Middle frontal gyrus (tissue), 1 donor: ENCODE measurements around the gene GUCY2C.

Experiments
- DNase-seq: peaks from one replicate; pipeline ENCODE4 v3.0.0-alpha.2; 2015; ENCODE audit warnings: low spot score; ENCODE audit errors: extremely low spot score

The GUCY2C gene

DNA sequence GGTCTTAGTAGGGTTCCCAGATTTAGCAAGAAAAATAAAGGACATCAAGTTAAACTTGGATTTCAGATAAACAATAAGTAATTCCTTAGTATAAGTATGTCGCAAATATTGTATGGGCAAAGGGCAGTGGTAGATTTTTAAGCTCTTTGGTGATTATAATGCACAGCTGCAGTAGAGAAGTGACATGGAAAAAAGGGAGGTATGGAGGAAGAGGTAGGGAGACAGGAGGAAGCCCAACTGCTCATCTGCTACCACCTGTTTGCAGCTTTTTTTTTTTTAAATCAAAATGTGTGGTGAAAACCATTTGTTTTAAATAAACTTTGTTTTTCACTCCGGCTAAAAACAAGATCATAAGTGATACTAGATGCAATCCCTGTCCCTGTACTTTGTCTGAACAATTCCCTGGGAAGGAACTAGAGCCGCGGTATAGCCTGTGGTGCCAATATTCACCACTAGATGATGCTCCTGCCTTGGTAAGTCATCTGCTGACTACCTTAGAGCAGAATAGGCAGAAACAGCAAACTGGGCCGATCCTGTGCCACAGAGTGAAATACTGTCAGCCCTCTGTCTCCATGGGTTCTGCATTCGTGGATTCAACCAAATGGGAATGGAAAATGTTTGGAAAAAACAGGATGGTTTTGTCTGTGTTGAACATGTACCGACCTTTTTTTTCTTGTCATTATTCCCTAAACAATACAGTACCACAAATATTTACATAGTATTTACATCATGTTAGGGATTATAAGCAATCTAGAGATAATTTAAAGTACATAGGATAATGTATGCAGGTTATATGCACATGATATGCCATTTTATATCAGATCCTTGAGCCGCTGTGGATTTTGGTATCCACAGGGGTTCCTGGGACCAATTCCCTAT is 66.3 kb downstream of the GUCY2C start:
- DNase-seq = peak; percentile 51

DNA sequence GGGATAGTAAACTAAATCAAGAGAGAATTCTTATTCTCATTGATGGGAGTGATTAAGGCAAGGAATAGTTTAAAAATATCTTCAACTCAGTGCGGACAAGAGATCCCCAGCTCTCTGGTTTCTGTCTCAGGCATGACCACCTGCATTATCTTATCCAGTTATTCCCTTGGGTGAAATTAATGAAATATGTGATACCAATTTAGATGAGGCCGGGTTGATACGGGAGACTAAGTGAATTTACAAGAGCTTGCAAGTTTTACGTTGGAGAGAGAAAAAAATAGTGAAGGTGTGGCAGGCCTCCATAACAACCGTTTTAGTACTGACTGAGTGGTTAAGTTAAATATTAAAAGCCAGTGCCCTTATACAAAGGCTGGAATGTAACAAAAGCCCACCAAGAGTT is 67.6 kb downstream of the GUCY2C start:
- DNase-seq = no peak

DNA sequence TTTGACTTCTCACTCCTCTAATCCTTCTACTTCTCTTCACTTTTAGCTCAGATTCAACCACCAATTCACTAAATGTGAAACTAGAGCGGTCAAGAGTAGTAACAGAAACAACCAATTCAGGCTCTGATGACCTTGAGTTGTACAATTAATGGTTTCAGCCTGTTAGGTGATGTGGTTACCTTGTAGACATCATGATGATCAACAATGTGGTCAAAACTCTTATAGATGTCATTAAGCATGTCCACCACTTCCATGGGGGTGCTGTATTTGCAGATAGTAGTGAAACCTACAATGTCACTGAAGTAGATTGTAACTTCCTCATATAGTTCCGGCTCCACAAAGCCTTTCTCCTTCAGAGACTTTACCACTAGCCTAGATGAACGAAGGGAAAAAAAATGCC is 74.6 kb downstream of the GUCY2C start:
- DNase-seq = no peak

DNA sequence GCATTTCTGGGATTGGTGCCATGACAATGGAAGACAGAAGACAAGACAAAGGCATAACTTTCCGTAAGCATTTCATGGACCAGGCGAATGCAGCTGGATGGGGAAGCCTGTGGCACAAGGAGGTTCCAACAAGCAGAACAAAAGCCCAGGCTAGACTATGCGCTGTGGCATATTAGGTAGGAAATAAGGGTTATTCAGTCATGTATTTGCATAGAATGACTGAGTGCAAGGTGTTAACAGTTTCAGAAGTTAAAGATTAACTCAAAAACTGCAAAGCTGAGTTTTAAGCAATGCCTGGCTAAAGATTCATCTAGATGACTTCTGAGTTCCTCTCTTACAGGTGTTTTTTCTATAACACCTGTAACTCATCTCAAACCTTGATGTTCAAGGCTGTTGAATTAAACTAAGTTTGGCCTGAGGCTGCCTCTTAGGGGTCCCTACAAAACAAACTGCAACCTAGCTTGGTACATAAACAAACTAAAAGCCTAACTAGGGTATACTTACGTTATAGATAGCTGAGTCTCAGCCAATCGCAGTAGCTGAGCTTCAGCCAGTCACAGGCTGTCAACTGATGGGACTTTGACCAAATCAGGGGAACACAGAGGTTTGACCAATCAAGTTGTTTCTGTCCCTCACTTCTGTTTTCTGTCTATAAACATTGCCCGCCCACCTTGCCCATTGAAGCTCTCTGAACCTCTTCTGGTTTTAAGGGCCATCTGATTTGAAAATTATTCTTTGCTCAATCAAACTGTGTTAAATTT is 76.5 kb downstream of the GUCY2C start:
- no peak for DNase-seq

DNA sequence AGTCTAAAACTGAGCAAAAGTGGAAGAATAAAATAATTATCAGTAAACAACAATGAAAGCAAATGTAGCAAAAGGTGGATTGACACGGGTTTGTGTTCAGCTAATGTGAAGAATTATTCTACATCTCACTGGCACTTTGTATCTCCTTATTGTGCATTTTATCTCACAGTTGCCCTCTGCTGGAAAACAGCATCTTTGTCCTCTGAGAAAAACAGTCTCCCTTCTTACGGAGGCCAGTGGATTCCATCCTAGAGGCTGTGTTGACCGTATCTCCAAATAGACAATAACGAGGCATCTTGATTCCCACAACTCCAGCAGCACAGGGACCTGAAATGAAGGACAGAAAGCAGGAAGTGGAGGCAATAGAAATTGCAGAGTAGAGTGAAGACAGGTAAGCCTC is 77.4 kb downstream of the GUCY2C start:
- no peak for DNase-seq

DNA sequence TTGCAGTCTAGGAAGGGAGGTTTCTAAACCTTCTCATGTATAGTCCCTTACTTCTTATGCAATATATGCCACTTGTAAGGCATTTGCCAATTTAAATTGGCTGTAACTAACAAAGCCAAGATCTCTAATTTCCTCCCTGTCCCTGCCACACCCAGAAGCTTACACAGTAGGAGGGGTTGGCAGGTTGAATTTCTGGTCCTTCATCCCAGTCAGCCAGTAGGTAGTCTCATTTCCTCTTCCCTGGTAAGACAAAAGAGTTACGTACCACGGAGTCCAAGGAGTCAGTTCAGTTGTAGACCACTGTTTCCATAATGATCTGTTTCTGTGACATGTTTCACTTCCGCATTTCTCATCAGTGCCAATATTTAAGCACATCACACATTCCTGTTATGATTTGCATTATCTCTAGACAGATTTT is 81.7 kb downstream of the GUCY2C start:
- DNase-seq = no peak

DNA sequence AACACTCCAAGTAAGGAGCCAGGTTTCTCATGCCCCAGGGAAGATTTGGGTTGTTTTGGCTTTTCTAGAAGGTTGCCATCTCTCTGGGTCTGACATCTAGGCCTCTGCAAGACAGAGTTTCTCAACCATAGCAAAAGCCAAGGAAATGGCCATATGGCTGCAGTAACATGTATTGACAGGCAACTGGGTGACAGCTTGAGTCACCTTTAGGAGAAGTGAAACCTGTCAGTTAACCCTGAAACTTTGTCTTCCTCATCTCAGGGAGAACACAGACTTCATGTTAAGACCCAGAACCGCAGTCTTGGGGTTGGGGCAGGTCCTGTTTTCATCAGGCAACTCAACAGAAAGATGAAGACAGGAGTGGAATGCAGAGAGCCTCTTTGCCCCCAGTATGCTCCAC is 82.7 kb downstream of the GUCY2C start:
- DNase-seq = no peak

DNA sequence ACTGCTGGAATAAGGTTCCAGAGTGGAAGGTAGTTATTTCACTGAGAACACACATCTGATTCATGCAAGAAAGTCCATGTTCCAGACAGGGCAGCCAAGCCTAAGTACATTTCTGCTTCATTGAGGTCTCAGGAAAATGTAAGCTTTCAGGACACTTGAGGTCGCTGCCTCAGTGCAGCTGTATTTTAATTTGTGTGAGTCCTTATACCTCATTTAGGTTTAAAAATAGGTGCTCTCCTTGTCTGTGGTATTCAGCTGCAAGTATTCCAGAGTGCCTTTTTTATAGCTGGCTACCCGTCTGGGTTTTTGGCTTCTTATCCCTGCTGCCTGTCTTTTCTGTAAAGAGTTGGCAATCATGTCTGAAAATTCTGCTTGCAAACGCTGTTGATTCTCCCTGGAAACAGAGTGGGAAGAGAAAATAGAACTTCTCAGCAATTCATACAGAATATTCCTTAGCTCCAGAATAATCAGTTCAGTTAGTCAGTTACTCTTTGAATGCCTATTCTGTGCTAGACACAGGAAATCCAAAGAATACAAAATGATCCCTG is 83.4 kb downstream of the GUCY2C start:
- peak; percentile 42 for DNase-seq

DNA sequence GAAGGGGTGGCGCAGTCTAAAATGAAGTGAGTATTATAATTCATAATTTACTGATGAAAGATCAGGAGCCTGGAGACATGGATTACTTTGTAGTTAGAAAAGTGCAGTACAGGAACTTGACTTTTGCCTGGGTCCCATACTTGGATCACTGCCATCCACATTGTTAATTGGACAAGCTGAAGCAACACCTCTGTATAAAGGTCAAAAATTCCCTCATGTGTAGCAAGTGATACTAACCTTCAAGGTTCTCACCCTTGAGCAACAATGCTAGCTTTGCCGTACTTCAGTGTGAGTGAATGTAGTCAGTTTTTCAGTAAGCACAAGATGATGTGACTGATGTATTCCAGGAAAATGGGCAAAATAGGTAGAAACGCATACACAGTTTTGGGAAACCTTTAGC is 84.1 kb downstream of the GUCY2C start:
- no peak for DNase-seq

DNA sequence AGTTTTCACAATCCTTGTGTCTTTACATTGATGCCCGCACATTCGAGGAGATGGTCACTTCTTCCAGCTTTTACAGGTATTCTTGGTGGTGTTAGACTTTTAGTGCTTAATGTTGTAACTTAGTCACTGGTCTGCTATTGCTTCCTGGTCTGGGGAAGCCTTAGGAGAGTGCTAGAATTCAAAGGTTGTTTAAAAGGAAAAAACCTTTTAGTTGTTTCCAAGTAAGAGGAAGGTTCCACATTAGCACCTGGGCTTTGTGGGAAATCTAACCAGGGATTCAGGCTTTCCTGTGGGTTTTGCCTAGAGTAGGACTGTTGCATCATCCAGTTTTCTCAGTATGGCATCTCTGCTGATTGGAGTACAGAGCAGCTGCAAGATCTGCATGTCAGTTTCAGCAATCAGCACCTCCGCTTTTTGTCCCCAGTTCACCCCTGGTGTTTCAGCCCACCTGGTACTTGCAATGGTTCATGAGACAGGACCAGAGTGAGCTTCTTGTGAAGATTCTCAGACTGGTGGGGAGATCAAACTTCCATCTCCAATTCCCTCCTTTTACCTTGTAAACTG is 84.7 kb downstream of the GUCY2C start:
- no peak for DNase-seq

DNA sequence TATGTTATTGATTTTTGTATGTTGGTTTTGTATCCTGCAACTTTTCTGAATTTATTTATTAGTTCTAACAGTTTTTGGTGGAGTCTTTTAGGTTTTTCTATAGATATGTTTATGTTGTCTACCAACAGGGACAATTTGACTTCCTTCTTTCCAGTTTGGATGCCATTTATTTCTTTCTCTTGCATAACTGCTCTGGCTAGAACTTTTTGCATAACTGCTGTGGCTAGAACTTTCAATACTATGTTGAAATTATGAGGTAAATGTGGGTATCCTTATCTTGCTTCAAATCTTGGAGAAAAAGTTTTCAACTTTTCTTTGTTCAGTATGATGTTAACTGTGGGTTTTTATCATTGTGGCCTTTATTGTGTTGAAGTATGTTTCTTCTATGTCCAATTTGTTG is 88.8 kb downstream of the GUCY2C start:
- DNase-seq = no peak

DNA sequence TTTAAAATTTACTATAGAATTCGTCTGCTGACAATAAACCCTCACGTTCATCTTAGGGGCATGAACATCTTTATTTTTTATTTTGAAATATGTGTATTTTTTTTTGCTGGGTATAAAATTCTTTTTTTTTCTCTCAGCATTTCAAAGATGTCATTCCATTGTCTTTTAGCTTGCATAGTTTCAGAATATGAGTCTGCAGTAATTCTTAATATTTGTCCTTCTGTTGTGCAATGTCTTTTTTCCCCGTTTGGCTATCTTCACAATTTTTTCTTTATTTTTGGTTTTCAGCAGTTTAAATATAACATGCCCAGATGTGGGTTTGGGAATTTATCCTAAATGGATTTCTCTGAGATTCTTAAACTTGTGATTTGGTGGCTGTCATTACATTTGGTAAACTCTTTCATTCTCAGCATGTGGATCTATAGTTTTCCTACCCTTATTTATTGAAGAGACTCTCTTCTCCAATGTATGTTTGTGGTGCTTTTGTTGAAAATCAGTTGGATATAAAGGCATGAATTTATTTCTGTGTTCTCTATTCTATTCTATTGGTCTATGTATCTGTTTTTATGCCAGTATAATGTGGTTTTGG is 90.9 kb downstream of the GUCY2C start:
- DNase-seq = no peak

DNA sequence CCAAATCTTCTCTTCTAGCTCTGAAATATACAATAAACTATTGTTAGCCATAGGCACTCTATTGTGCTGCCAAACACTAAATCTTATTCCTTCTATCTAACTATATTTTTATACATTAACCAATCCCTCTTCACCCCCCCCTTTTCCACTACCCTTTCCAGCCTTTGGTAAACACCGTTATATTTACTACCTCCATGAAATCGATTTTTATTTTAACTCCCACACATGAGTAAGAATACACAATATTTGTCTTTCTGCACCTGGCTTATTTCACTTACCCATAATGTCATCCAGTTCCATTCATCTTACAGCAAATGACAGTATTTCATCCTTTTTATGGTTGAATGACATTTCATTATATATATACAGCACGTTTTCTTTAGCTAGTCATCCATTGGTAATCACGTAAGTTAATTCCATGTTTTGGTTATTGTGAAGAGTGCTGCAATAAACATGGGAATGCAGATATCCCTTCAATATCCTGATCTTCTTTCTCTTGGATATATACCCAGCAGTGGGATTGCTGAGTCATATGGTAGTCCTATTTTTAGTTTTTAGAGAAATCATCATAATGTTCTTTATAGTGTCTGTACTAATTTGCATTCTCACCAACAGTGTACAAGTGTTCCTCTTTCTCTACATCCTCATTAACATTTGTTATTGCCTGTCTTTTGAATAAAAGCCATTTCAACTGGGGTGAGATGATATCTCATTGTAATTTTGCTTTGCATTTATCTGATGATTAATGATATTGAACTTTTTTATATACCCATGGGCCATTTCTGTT is 94.5 kb downstream of the GUCY2C start:
- DNase-seq = no peak

DNA sequence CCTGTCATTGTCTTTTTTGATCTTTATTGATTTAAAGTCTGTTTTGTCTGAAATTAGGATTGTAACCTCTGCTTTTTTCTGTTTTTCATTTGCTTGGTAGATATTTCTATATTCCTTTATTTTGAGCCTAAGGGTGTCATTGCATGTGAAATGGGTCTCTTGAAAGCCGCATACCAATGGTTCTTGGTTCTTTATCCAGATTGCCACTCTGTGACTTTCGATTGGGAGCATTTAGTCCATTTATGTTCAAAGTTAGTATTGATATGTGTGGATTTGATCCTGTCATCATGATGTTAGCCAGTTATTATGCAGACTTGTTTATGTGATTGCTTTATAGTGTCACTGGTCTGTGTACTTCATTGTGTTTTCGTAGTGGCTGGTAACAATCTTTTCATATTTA is 98.9 kb downstream of the GUCY2C start:
- DNase-seq = no peak

DNA sequence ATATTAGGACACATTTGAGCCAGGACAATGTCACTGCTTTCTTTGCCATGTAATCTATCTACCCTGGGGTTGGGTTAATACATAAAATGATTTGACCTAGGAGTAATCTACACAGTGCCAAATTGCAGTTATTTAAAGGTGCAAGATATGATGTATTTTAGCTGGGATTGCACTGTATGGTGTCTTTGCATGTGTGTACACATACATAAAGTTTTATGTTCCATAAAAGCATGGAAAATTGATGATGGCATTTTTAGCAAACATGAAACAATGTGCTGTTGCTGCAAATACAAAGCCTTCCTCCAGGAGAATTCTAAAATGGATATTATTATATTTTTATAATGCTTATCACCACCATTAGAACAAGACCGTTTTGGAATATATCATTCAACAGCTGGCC is 104.7 kb downstream of the GUCY2C start:
- DNase-seq = no peak

DNA sequence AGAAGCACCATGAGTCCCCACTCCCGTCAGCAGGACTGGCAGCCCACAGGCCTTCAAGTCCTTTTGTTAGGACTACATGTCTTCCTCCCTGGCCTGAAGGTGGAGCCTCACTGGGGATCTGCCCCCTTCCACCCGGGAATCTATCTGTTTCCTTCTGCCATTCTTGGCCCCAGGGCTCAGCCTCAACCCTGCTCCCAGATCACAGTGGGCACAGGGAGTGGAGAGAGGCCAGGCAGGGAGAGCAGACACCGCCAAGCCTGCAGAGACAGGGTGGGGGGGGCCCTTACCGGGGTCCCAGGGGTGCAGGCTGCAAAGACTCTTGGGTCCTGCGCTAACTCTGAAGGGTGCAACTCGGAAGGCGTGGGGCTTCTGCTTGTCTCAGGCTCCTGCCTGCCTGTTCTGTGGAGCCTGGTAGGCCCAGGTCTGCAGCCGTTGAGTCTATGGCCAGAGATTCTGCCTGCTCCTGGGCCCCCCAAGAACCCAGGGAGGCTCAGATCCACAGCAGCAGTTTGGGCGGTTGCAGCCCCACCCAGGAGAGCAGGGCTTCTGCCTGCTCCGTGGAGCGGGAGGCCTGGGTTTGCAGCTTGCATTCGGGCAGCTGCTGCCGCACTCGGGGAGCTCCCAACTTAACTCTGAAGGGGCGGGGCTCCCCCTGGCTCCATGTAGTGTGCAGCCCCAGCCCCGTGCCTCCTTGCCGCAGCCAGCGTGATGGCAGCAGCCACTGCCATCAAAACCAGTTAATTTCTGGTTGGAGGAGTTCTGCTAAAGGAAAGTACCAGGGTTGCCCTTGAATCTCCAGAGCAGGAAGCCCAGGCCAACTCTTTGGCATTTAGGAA is 107.0 kb downstream of the GUCY2C start:
- no peak for DNase-seq

DNA sequence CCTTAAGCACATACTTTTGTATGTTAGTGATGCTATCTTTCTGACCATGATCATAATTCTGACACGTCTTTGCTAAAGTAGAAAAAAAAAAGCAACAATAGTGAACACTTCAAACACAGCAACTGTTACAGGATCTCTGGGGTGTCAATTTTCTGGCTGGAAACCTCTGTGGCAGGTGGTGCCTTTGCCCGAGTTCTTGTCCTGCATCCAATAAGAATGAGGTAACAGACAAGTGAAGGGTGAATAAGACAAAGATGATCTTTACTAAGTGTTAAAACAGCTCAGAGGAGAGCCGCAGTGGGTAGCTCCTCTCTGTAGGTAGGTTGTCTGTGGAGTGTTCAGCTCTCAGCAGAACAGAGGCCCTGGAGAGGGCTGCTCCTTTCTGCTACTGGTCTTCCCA is 107.8 kb downstream of the GUCY2C start:
- no peak for DNase-seq

DNA sequence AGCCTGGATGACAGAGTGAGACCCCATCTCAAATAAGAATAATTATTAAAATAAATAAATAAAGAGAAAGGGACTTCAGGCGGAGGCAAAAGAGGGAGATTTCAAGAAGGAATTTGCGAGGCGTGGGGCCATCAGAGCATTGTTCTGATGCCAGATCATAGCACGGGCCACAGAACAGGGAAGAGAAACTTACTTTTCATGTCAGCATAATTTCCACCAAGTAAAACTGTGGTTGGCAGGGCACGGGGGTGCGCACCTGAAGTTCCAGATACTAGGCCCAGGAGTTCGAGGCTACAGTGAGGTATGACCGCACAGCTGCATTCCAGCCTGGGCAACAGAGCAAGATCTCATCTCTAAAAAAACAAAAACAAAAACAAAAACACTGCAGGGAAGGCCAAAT is 117.8 kb downstream of the GUCY2C start:
- no peak for DNase-seq

DNA sequence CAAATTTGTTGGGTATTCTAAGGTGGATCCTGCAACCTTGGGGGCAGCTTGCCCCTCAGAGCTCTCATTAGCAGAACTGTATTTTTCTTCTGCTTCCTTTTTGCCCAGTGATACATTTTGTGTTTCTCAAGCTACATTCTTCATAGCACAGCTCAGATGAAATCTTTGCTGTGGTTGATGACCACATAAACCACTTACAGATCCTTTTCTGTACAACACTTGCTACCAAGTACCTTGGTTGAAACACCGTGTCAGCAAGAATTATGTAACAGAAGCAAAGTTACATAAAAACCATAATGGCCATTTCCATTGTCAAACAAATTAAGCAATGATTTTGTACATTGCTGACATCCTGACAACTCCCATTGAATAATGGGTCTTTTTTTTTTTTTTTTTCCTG is 119.1 kb downstream of the GUCY2C start:
- DNase-seq = no peak

DNA sequence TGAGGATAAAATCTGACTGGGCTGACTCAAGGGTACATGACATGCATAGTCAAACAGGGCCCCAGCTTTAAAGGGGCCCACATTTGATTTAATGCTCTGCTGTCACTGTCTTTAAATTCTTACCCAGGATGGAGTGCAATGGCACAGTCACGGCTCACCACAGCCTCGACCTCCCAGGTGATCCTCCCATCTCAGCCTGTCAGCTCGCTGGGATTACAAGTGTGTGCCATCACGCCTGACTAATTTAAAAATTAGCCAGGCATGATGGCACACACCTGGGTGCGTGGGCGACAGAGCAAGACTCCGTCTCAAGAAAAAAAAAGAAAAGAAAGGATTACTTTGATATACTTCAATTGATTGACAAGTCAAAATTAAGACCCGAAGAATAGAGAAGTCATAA is 119.5 kb downstream of the GUCY2C start:
- DNase-seq = no peak
